Naive thymus-derived CD4-positive, alpha-beta T cell (primary cell): ENCODE data around the gene TOMM40L. TPM values are rescaled to one million over a fixed set of nuclear protein-coding genes. Genes with fewer than 3 reads are reported as not detected.
"Not testable (repeated sequence)": the region's sequence is repeated elsewhere in the genome, so short reads cannot be mapped to it uniquely, and the experiment has no call there.

ENCODE experiments used
- ATAC-seq: fragments of 150-1000 bp; cut with Tn5 transposase; 2 replicates; pipeline ENCODE4 v1.10.0; 2021; ENCODE audit warnings: mild to moderate bottlenecking, moderate library complexity
- CTCF ChIA-PET: fragments of 350-600 bp; sonication (Branson Sonifier 250); formaldehyde crosslinking; loops from one replicate; lab custom pipeline; 2021; ENCODE audit warnings: antibody characterized with exemption; lab: Charles Lee
- POLR2A ChIA-PET: fragments of 350-600 bp; sonication (Branson Sonifier 250); formaldehyde crosslinking; loops from one replicate; lab custom pipeline; 2021; ENCODE audit warnings: antibody characterized with exemption, inconsistent platforms; lab: Charles Lee
- DNase-seq, 9 donors: peaks; one replicate each; pipeline versions ENCODE4 v3.0.0 to v3.0.0-alpha.2; 2020 to 2022; ENCODE audit warnings: mixed read lengths in 1 of 9
- H3K27ac ChIP-seq: one replicate; pipeline ENCODE4 v1.7.0; 2013; ENCODE audit warnings: mild to moderate bottlenecking, low read depth, low read length, moderate library complexity
- H3K27me3 ChIP-seq, 2 donors: one replicate each; pipeline ENCODE4 v1.7.0; 2013; ENCODE audit warnings: low read length in 2 of 2, mild to moderate bottlenecking in 2 of 2, moderate library complexity in 2 of 2; ENCODE audit not compliant: control insufficient read depth in 2 of 2, insufficient read depth in 2 of 2
- H3K36me3 ChIP-seq, 3 experiments: 1 replicate in 2 of 3; 2 replicates in 1 of 3; pipeline ENCODE4 v1.7.0; 2013; ENCODE audit warnings: low read length in 3 of 3, mild to moderate bottlenecking in 3 of 3, moderate library complexity in 1 of 3; ENCODE audit not compliant: insufficient read depth in 3 of 3, control insufficient read depth in 2 of 3
- H3K4me1 ChIP-seq, 2 donors: one replicate each; pipeline ENCODE4 v1.7.0; 2013; ENCODE audit warnings: low read length in 2 of 2, mild to moderate bottlenecking in 2 of 2, moderate library complexity in 1 of 2; ENCODE audit not compliant: control insufficient read depth in 2 of 2, insufficient read depth in 2 of 2
- H3K4me3 ChIP-seq: 2 replicates; pipeline ENCODE4 v1.7.0; 2013; ENCODE audit warnings: mild to moderate bottlenecking, low read length
- H3K9me3 ChIP-seq, 3 experiments: 1 replicate in 2 of 3; 2 replicates in 1 of 3; pipeline ENCODE4 v1.7.0; 2013; ENCODE audit warnings: low read length in 3 of 3; ENCODE audit not compliant: control insufficient read depth in 2 of 3
- H3K27ac Mint-ChIP-seq, 9 donors: one replicate each; pipeline ENCODE4 v1.8.0; 2020 to 2022; ENCODE audit warnings: mixed read lengths in 9 of 9, mild to moderate bottlenecking in 8 of 9, moderate library complexity in 5 of 9, inconsistent platforms in 2 of 9
- H3K27me3 Mint-ChIP-seq, 5 donors: one replicate each; pipeline ENCODE4 v1.8.0; 2021 to 2022; ENCODE audit warnings: mixed read lengths in 5 of 5, mild to moderate bottlenecking in 1 of 5
- H3K36me3 Mint-ChIP-seq, 5 donors: one replicate each; pipeline ENCODE4 v1.8.0; 2020 to 2022; ENCODE audit warnings: mixed read lengths in 5 of 5, mild to moderate bottlenecking in 3 of 5, inconsistent platforms in 1 of 5
- H3K4me1 Mint-ChIP-seq, 7 donors: one replicate each; pipeline ENCODE4 v1.8.0; 2020 to 2022; ENCODE audit warnings: mixed read lengths in 7 of 7, mild to moderate bottlenecking in 3 of 7, inconsistent platforms in 1 of 7
- H3K4me3 Mint-ChIP-seq, 10 donors: one replicate each; pipeline ENCODE4 v1.8.0; 2020 to 2022; ENCODE audit warnings: mild to moderate bottlenecking in 10 of 10, mixed read lengths in 10 of 10, moderate library complexity in 6 of 10, inconsistent platforms in 2 of 10
- H3K9me3 Mint-ChIP-seq, 11 donors: one replicate each; pipeline ENCODE4 v1.8.0; 2020 to 2022; ENCODE audit warnings: mixed read lengths in 11 of 11, mild to moderate bottlenecking in 4 of 11, inconsistent platforms in 1 of 11, moderate library complexity in 1 of 11
- intact Hi-C, 2 donors: fragments of 100-400 bp; cut with micrococcal nuclease; formaldehyde crosslinking; loops; one replicate each; pipeline ENCODE4 v1.15.1; 2023
- polyA plus RNA-seq, 2 donors: library from polyadenylated mRNA; unstranded; fragments of 300-500 nt; fragmentation: Illumina TruSeq; gene quantifications; one replicate each; pipeline ENCODE4 v1.2.3, GENCODE V29; 2021
- total RNA-seq, 6 experiments: library from RNA in 5 of 6; stranded (reverse) in 5 of 6; gene quantifications; 1 replicate in 5 of 6; 2 replicates in 1 of 6; pipeline ENCODE4 v1.2.3 and lab custom pipeline; 2021 to 2026

Gene TOMM40L
- total and polyA plus RNA-seq, 7 experiments from 2014 or later, result 6.0 to 24.3 (median 10.1) TPM

DNA sequence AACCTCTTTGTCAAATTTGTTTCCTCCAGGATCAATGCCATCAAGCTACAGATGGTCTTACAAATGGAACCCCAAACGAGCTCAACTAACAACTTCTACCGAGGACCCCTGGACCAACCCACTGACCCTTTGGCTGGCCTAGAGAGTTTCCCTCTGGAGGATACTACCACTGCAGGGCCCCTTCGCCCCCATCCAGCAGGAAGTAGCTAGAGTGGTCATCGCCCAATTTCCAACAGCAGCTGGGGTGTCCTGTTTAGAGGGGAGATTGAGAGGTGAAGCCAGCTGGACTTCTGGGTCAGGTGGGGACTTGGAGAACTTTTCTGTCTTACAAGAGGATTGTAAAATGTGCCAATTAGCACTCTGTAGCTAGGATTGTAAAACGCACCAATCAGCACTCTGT is 31.2 kb downstream of the TOMM40L start:
- POLR2A ChIA-PET, result interaction anchor here (0.5 kb wide), 1 partner anchor 56 kb away, joined by 4 read pairs; no protein-coding TSS in a partner anchor
- H3K4me1 ChIP-seq, CTCF ChIA-PET, H3K27ac Mint-ChIP-seq, H3K4me3 ChIP-seq, intact Hi-C loops, H3K36me3 ChIP-seq, H3K27ac ChIP-seq, ATAC-seq: not testable (repeated sequence)
- Mint-ChIP-seq H3K36me3 (peaks cover 8 to 15% (median 14%) of the 10 kb centered on the region in 5 donors), H3K4me3 (peak overlapping the region in 1 of 10 donors; percentile 23), H3K9me3 (peaks cover 8 to 34% (median 25%) of the 10 kb centered on the region in 11 donors), H3K27me3 (peaks cover 49 to 65% (median 54%) of the 10 kb centered on the region in 5 donors), H3K4me1 (peaks cover 6 to 24% (median 19%) of the 10 kb centered on the region in 7 donors)
- peaks cover 0 to 13% of the 10 kb centered on the region in 2 donors for H3K27me3 ChIP-seq
- peak in 1 of 9 donors; percentile 11 for DNase-seq
- peaks cover 0 to 10% (median 0%) of the 10 kb centered on the region in 3 experiments for H3K9me3 ChIP-seq

DNA sequence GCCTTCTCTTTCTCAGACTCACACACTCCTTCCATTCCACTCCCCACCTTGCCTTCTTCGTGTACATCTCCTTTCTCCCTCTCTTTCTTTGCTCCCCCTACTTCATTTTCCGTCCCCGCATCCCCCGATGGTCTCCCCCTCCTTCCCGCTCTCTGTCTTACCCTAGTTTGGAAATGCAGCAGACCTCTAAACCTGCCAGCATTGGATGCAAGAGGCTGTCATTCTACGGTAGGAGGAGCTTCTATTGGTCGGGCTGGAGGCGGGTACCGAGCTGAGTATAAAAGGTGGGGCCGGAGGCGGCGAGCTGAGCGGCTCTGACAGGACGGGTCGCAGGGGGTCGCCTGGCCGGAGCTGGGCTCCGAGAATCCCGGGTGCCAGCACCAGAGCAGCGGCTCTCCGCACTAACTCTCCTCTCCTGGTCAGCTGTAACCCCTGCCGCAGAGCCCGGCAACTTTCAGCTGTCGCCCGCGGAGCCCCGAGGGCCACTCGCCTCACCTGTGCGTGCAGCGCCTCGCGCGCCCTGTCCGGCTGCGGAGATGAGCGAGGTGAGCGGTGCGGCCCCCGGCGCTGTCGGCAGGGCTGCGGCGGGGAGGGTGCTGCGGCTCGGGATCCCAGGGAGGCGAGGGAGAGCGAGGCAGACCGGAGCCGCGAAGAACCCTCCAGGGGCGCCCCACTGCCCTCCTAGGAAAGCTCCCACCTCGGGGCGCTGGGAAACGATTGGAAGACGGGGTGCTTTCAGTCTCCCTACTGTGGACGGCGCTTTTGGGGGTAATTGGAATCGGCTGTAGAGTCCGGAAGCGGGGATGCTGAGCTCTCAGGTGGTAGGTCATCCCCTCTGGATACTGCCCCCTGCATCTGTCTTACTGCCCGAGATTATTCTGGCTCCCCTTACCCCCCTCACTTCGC is 32.8 kb downstream of the TOMM40L start, which contains the start of gene PCP4L1:
TSS of gene PCP4L1 (plus strand) at position 307 of the 906 bp plus-strand sequence. CDS start at position 537, 230 bp downstream.
- H3K27me3 Mint-ChIP-seq, result peaks cover 51 to 71% (median 60%) of the 10 kb centered on the region in 5 donors
- CTCF ChIA-PET, result interaction anchor here (1.0 kb wide), 1 partner anchor 123 kb away, joined by 3 read pairs; no protein-coding TSS in a partner anchor
- H3K36me3 Mint-ChIP-seq, result peaks cover 8 to 15% (median 14%) of the 10 kb centered on the region in 5 donors
- Histone ChIP-seq H3K27me3 (peaks cover 0 to 13% of the 10 kb centered on the region in 2 donors), H3K9me3 (peaks cover 0 to 10% (median 0%) of the 10 kb centered on the region in 3 experiments), H3K4me1 (peaks cover 0 to 4% of the 10 kb centered on the region in 2 donors), H3K4me3 (peak within 1 kb of the TSS; percentile 43), H3K27ac (no peak within 1 kb of the TSS), H3K36me3 (no peaks in the 10 kb centered on the region)
- intact Hi-C loops, result no loop called here
- peaks cover 6 to 24% (median 19%) of the 10 kb centered on the region in 7 donors for H3K4me1 Mint-ChIP-seq
- H3K4me3 Mint-ChIP-seq, result peak within 1 kb of the TSS; percentile 60 to 93 (median 79)
- H3K9me3 Mint-ChIP-seq, result peaks cover 8 to 34% (median 25%) of the 10 kb centered on the region in 11 donors
- POLR2A ChIA-PET, result no interaction called here
- H3K27ac Mint-ChIP-seq, result no peak within 1 kb of the TSS
- ATAC-seq (peak; percentile 68), DNase-seq (peak in 8 of 9 donors; percentile 5 to 38 (median 26))

- Mint-ChIP-seq H3K27ac (no peak overlapping the region), H3K4me1 (peaks cover 6 to 24% (median 19%) of the 10 kb centered on the region in 7 donors), H3K27me3 (peaks cover 51 to 71% (median 60%) of the 10 kb centered on the region in 5 donors), H3K4me3 (peak overlapping the region; percentile 55 to 93 (median 76)), H3K9me3 (peaks cover 8 to 34% (median 25%) of the 10 kb centered on the region in 11 donors), H3K36me3 (peaks cover 8 to 15% (median 14%) of the 10 kb centered on the region in 5 donors)
- intact Hi-C loops, result no loop called here
- peaks cover 0 to 10% (median 0%) of the 10 kb centered on the region in 3 experiments for H3K9me3 ChIP-seq
- DNase-seq, result no peak
- H3K27me3 ChIP-seq, result peaks cover 0 to 13% of the 10 kb centered on the region in 2 donors
- H3K27ac ChIP-seq, result no peak overlapping the region
- ChIA-PET CTCF (interaction anchor here (1.0 kb wide), 1 partner anchor 123 kb away, joined by 3 read pairs; no protein-coding TSS in a partner anchor), POLR2A (no interaction called here)
- no peak overlapping the region for H3K4me3 ChIP-seq
- no peak for ATAC-seq
- H3K4me1 ChIP-seq, result peaks cover 0 to 4% of the 10 kb centered on the region in 2 donors
- no peaks in the 10 kb centered on the region for H3K36me3 ChIP-seq
These were observed 33.5 kb downstream of the TOMM40L start for GRCh38 chr1:161259345-161259702.

GRCh38 chr1:161259765-161260164 is 33.9 kb downstream of the TOMM40L start:
- no peak for DNase-seq
- ChIA-PET POLR2A (no interaction called here), CTCF (interaction anchor here (0.5 to 1.2 kb wide), 3 partner anchors 29 to 32 kb away, joined by 3 read pairs; no protein-coding TSS in a partner anchor)
- Mint-ChIP-seq H3K36me3 (peaks cover 8 to 15% (median 14%) of the 10 kb centered on the region in 5 donors), H3K9me3 (peaks cover 8 to 34% (median 25%) of the 10 kb centered on the region in 11 donors), H3K4me1 (peaks cover 6 to 24% (median 19%) of the 10 kb centered on the region in 7 donors), H3K27ac (no peak overlapping the region), H3K4me3 (peak overlapping the region; percentile 55 to 93 (median 76)), H3K27me3 (peaks cover 52 to 74% (median 63%) of the 10 kb centered on the region in 5 donors)
- no peak overlapping the region for H3K27ac ChIP-seq
- peaks cover 0 to 10% (median 0%) of the 10 kb centered on the region in 3 experiments for H3K9me3 ChIP-seq
- peaks cover 0 to 4% of the 10 kb centered on the region in 2 donors for H3K4me1 ChIP-seq
- peaks cover 0 to 13% of the 10 kb centered on the region in 2 donors for H3K27me3 ChIP-seq
- no peak for ATAC-seq
- intact Hi-C loops, result no loop called here
- no peak overlapping the region for H3K4me3 ChIP-seq
- H3K36me3 ChIP-seq, result no peaks in the 10 kb centered on the region

GRCh38 chr1:161260376-161261260 is 34.8 kb downstream of the TOMM40L start:
- ChIA-PET CTCF (interaction anchor here (0.7 to 1.2 kb wide), 2 partner anchors 29 to 30 kb away, joined by 3 read pairs; no protein-coding TSS in a partner anchor), POLR2A (no interaction called here)
- ATAC-seq (no peak), DNase-seq (no peak)
- no peak overlapping the region for H3K4me3 ChIP-seq
- intact Hi-C loops, result no loop called here
- Mint-ChIP-seq H3K36me3 (peaks cover 8 to 14% (median 12%) of the 10 kb centered on the region in 5 donors), H3K27ac (no peak overlapping the region), H3K4me1 (peaks cover 6 to 24% (median 19%) of the 10 kb centered on the region in 7 donors), H3K4me3 (peak overlapping the region in 1 of 10 donors; percentile 3), H3K27me3 (peaks cover 54 to 68% (median 61%) of the 10 kb centered on the region in 5 donors), H3K9me3 (peaks cover 4 to 31% (median 23%) of the 10 kb centered on the region in 11 donors)
- no peak overlapping the region for H3K27ac ChIP-seq
- H3K27me3 ChIP-seq, result peaks cover 0 to 13% of the 10 kb centered on the region in 2 donors
- H3K4me1 ChIP-seq, result peaks cover 0 to 4% of the 10 kb centered on the region in 2 donors
- peaks cover 0 to 10% (median 0%) of the 10 kb centered on the region in 3 experiments for H3K9me3 ChIP-seq
- H3K36me3 ChIP-seq, result no peaks in the 10 kb centered on the region
